HepG2 (cell line): ENCODE data around the gene MS4A15. TPM values are rescaled to one million over a fixed set of nuclear protein-coding genes. Genes with fewer than 3 reads are reported as not detected.

ENCODE experiments used
- ATAC-seq: fragments of 200-7000 bp; cut with Tn5 transposase; 3 replicates; pipeline ENCODE4 v1.9.1; 2020; ENCODE audit warnings: mild to moderate bottlenecking, moderate library complexity
- BruUV-seq: library from RNA; stranded (reverse); fragments of 400-500 nt; replicated peaks from 2 replicates; lab custom pipeline; 2021; lab: Mats Ljungman, UMichigan
- CTCF ChIA-PET: fragments of 300-600 bp; formaldehyde crosslinking; extraction: SDS; loops from one replicate; lab custom pipeline; 2021; ENCODE audit warnings: low total read pairs, inconsistent platforms, low intra/inter-chr PET ratio; lab: Yijun Ruan, JAX
- POLR2A ChIA-PET: fragments of 350-600 bp; sonication (Branson Sonifier 250); formaldehyde crosslinking; loops from one replicate; lab custom pipeline; 2020; ENCODE audit warnings: antibody characterized with exemption, inconsistent platforms; lab: Yijun Ruan, JAX
- DNase-seq: peaks from one replicate; pipeline ENCODE4 v3.0.0-alpha.2; 2015; ENCODE audit warnings: low spot score
- FAIRE-seq: peaks from 3 replicates; lab custom pipeline; 2011; peaks lifted over from hg19 to GRCh38; lab: Jason Lieb, UNC
- H2AFZ ChIP-seq: one replicate; pipeline ENCODE4 v1.6.1; 2011; ENCODE audit warnings: low read length, inconsistent platforms
- H3K27ac ChIP-seq: fragments of 300-600 bp; 3 replicates; pipeline ENCODE4 v1.8.0; 2011; ENCODE audit warnings: mixed run types, mild to moderate bottlenecking, mixed read lengths, low read length, inconsistent platforms; ENCODE audit not compliant: insufficient read depth; ENCODE audit errors: extremely low read length
- H3K27me3 ChIP-seq, 2 experiments: fragments of 200-600 bp in 1 of 2; 2 replicates in 1 of 2; 3 replicates in 1 of 2; pipeline versions ENCODE4 v1.6.0 to v1.8.0; 2011; ENCODE audit warnings: low read length in 2 of 2, mild to moderate bottlenecking in 2 of 2, moderate library complexity in 2 of 2, inconsistent platforms in 1 of 2; ENCODE audit not compliant: insufficient read depth in 2 of 2, control insufficient read depth in 1 of 2
- H3K36me3 ChIP-seq, 2 experiments: fragments of 200-600 bp in 1 of 2; replicated peaks in 1 of 2; 2 replicates in 1 of 2; 3 replicates in 1 of 2; pipeline versions ENCODE4 v1.5.1 to v1.8.0; 2011; ENCODE audit warnings: low read length in 2 of 2, inconsistent platforms in 1 of 2; ENCODE audit not compliant: insufficient read depth in 2 of 2, control insufficient read depth in 1 of 2
- H3K4me1 ChIP-seq: 2 replicates; pipeline ENCODE4 v1.5.1; 2012; ENCODE audit warnings: low read length, inconsistent platforms; ENCODE audit not compliant: insufficient read depth
- H3K4me2 ChIP-seq: 2 replicates; pipeline ENCODE4 v1.6.0; 2011; ENCODE audit warnings: low read depth, low read length, inconsistent platforms
- H3K4me3 ChIP-seq, 3 experiments: fragments of 200-600 bp in 1 of 3; sonication (generic), shearing (Covaris generic) in 1 of 3; replicated peaks in 1 of 3; 2 replicates each; pipeline ENCODE4 v1.5.1; 2011 to 2016; ENCODE audit warnings: low read length in 3 of 3, inconsistent platforms in 2 of 3, low read depth in 2 of 3, mild to moderate bottlenecking in 2 of 3, control low read depth in 1 of 3, mixed read lengths in 1 of 3; ENCODE audit not compliant: insufficient read depth in 1 of 3
- H3K79me2 ChIP-seq: one replicate; pipeline ENCODE4 v1.6.1; 2011; ENCODE audit warnings: low read length, inconsistent platforms; ENCODE audit not compliant: insufficient read depth
- H3K9ac ChIP-seq: 2 replicates; pipeline ENCODE4 v1.6.0; 2011; ENCODE audit warnings: mild to moderate bottlenecking, low read depth, low read length, inconsistent platforms; ENCODE audit not compliant: insufficient read depth
- H3K9me3 ChIP-seq: 2 replicates; pipeline ENCODE4 v1.5.1; 2012; ENCODE audit warnings: mild to moderate bottlenecking, low read length
- H4K20me1 ChIP-seq: 2 replicates; pipeline ENCODE4 v1.6.0; 2011; ENCODE audit warnings: inconsistent platforms, mild to moderate bottlenecking, low read length, moderate library complexity; ENCODE audit not compliant: insufficient read depth
- ARNTL ChIP-seq: sonication (generic); formaldehyde crosslinking; IDR thresholded peaks from 2 replicates; pipeline ENCODE4 v1.4.0; 2020; ENCODE audit warnings: mild to moderate bottlenecking, missing genetic modification reagents
- CCAR2 ChIP-seq: fragments of 200-400 bp; formaldehyde crosslinking; optimal IDR thresholded peaks from 2 replicates; pipeline ENCODE3; 2018; ENCODE audit warnings: low read depth, mild to moderate bottlenecking, low read length, moderate library complexity
- FOSL2 ChIP-seq: sonication (generic); formaldehyde crosslinking; IDR thresholded peaks from 2 replicates; pipeline ENCODE4 v1.4.0; 2020; ENCODE audit warnings: missing genetic modification reagents
- HOXA9 ChIP-seq: sonication (generic); formaldehyde crosslinking; IDR thresholded peaks from 2 replicates; pipeline ENCODE4 v1.8.1; 2022; ENCODE audit warnings: missing genetic modification reagents, mild to moderate bottlenecking, moderate library complexity, borderline replicate concordance
- NPAS2 ChIP-seq: sonication (generic); formaldehyde crosslinking; IDR thresholded peaks from 2 replicates; pipeline ENCODE4 v1.8.0; 2022; ENCODE audit warnings: mild to moderate bottlenecking, missing genetic modification reagents, borderline replicate concordance
- THAP11 ChIP-seq: IDR thresholded peaks from 2 replicates; pipeline ENCODE4 v1.6.1; 2016; ENCODE audit warnings: missing biosample characterization, missing genetic modification reagents
- YY1 ChIP-seq: IDR thresholded peaks from 2 replicates; pipeline ENCODE4 v1.6.1; 2011; ENCODE audit warnings: low read length, low read depth, moderate library complexity, mild to moderate bottlenecking; ENCODE audit not compliant: insufficient read depth, insufficient replicate concordance
- ZNF841 ChIP-seq: sonication (generic); formaldehyde crosslinking; IDR thresholded peaks from 2 replicates; pipeline ENCODE4 v1.8.1; 2023; ENCODE audit warnings: missing genetic modification reagents, borderline replicate concordance
- WGBS: methylation state at CpG from one replicate; pipeline ENCODE4 v1.1.6; 2017; ENCODE audit warnings: low lambda C conversion rate; 5-methylcytosine and 5-hydroxymethylcytosine counted together
- in situ Hi-C: cut with HindIII; loops from 2 replicates; pipeline ENCODE4 v1.10.0; 2017; ENCODE audit warnings: low pct_unique_long_range_greater_than_20kb; ENCODE audit not compliant: extremely low pct_ligation_motif_present
- intact Hi-C: fragments of 100-400 bp; cut with micrococcal nuclease; formaldehyde crosslinking; loops from one replicate; pipeline ENCODE4 v1.10.0; 2022; ENCODE audit not compliant: unreplicated experiment
- polyA plus RNA-seq, 8 experiments: library from polyadenylated mRNA; depleted of rRNA in 3 of 8; stranded (reverse) in 7 of 8; unstranded in 1 of 8; fragments of >200 nt; fragmentation: Illumina TruSeq in 4 of 8; extraction: Trizol in 4 of 8; gene quantifications; 2 replicates each; pipeline versions ENCODE4 v1.2.1 to v1.2.3, GENCODE V29; 2011 to 2016; ENCODE audit warnings: low read depth in 4 of 8, missing spikeins in 1 of 8, mixed read lengths in 1 of 8; ENCODE audit not compliant: insufficient read depth in 1 of 8
- total RNA-seq, 5 experiments: library from RNA; depleted of rRNA; stranded (reverse); fragments of >200 nt; fragmentation: Illumina TruSeq; extraction: Trizol; gene quantifications; 2 replicates each; pipeline ENCODE4 v1.2.3, GENCODE V29; 2016; ENCODE audit warnings: low read depth in 1 of 5
- TF ChIP-seq, protein P1 (sequence below): sonication (generic); formaldehyde crosslinking; IDR thresholded peaks from 2 replicates; pipeline ENCODE4 v1.4.0; 2020; ENCODE audit warnings: missing genetic modification reagents
- TF ChIP-seq, protein P2 (sequence below): sonication (generic); formaldehyde crosslinking; IDR thresholded peaks from 2 replicates; pipeline ENCODE4 v1.5.0; 2020; ENCODE audit warnings: missing genetic modification reagents
- TF ChIP-seq, protein P3 (sequence below): sonication (generic); formaldehyde crosslinking; IDR thresholded peaks from 2 replicates; pipeline ENCODE4 v1.4.0; 2020; ENCODE audit warnings: missing genetic modification reagents, borderline replicate concordance
- TF ChIP-seq, protein P4 (sequence below): sonication (generic); formaldehyde crosslinking; conservative IDR thresholded peaks from 2 replicates; pipeline ENCODE4 v1.8.0; 2022; ENCODE audit warnings: mild to moderate bottlenecking, moderate library complexity, missing genetic modification reagents
- TF ChIP-seq, protein P5 (sequence below): IDR thresholded peaks from 2 replicates; pipeline ENCODE4 v1.6.1; 2016; ENCODE audit warnings: control low read depth

The MS4A15 gene
- total and polyA plus RNA-seq, 2 of the 13 experiments (the other 11 are each of a cell fraction or from before 2014, with no cell fraction given) = not detected

DNA sequence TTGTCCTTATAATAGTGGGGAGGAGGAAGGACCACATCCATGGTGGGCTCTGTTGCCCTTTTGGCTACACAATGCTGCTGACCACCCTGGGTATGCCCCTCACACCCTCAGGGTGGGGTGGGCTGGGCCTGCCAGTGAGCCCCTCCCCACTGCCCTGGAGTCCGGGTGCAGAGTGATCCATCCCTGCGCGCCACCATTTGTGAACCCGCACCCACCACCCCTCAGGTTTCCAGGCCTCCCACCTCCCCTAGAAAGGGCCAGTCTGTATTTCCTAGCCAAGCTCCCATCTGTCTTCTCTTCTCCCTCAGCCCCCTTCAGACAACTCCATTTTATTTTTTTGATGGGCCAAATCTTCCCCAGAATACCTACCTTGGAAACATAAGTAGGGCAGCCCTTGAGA is 53.5 kb downstream of the MS4A15 start (continued):
- TF ChIP-seq, protein P1, sequence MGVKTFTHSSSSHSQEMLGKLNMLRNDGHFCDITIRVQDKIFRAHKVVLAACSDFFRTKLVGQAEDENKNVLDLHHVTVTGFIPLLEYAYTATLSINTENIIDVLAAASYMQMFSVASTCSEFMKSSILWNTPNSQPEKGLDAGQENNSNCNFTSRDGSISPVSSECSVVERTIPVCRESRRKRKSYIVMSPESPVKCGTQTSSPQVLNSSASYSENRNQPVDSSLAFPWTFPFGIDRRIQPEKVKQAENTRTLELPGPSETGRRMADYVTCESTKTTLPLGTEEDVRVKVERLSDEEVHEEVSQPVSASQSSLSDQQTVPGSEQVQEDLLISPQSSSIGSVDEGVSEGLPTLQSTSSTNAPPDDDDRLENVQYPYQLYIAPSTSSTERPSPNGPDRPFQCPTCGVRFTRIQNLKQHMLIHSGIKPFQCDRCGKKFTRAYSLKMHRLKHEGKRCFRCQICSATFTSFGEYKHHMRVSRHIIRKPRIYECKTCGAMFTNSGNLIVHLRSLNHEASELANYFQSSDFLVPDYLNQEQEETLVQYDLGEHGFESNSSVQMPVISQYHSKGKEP = no peak
- TF ChIP-seq, protein P2, sequence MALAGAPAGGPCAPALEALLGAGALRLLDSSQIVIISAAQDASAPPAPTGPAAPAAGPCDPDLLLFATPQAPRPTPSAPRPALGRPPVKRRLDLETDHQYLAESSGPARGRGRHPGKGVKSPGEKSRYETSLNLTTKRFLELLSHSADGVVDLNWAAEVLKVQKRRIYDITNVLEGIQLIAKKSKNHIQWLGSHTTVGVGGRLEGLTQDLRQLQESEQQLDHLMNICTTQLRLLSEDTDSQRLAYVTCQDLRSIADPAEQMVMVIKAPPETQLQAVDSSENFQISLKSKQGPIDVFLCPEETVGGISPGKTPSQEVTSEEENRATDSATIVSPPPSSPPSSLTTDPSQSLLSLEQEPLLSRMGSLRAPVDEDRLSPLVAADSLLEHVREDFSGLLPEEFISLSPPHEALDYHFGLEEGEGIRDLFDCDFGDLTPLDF (CRISPR knock-in tag) = no peak
- TF ChIP-seq FOSL2 (CRISPR knock-in tag) (no peak), THAP11 (CRISPR knock-in tag) (no peak)

DNA sequence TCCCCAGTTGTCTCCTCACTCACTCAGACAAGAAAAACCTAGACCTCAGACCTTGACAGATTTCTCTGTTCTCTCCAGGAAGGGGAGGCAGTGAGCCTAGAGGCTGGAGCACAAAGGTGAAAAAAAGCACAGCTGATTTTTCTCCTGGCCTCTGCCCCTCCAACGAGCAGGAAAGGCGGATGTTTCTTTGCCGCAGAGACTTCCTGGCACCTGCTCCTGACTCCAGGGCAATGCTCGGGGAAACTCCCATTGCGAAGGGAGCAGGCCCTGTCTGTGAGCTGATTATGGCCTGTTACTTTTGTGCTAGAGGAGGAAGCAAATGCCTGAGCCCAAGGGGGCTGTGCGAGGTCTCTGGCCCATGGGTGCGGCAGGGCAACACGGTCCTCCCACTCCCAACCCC is 53.9 kb downstream of the MS4A15 start:
- in situ Hi-C loops (no loop called here), intact Hi-C loops (no loop called here)
- FAIRE-seq (no peak), ATAC-seq (no peak), DNase-seq (no peak)
- CTCF ChIA-PET = no interaction called here
- 51% methylated on average over 5 of the region's 8 CpGs for WGBS
- Histone ChIP-seq H2AFZ (no peak overlapping the region), H3K4me2 (no peak overlapping the region), H3K4me3 (no peak overlapping the region), H3K9me3 (no peaks in the 10 kb centered on the region), H3K79me2 (no peaks in the 10 kb centered on the region), H3K4me1 (no peaks in the 10 kb centered on the region), H3K27me3 (peaks cover 1 to 10% of the 10 kb centered on the region in 2 experiments; a peak in 2 of 5 replicates), H4K20me1 (no peaks in the 10 kb centered on the region), H3K36me3 (no peaks in the 10 kb centered on the region), H3K9ac (no peak overlapping the region), H3K27ac (no peak overlapping the region)
- BruUV-seq = no TSS peak
- POLR2A ChIA-PET = no interaction called here
- TF ChIP-seq ARNTL (no peak), NPAS2 (CRISPR knock-in tag) (no peak), HOXA9 (CRISPR knock-in tag) (no peak), ZNF841 (CRISPR knock-in tag) (no peak), YY1 (no peak), CCAR2 (no peak)
- TF ChIP-seq, protein P3, sequence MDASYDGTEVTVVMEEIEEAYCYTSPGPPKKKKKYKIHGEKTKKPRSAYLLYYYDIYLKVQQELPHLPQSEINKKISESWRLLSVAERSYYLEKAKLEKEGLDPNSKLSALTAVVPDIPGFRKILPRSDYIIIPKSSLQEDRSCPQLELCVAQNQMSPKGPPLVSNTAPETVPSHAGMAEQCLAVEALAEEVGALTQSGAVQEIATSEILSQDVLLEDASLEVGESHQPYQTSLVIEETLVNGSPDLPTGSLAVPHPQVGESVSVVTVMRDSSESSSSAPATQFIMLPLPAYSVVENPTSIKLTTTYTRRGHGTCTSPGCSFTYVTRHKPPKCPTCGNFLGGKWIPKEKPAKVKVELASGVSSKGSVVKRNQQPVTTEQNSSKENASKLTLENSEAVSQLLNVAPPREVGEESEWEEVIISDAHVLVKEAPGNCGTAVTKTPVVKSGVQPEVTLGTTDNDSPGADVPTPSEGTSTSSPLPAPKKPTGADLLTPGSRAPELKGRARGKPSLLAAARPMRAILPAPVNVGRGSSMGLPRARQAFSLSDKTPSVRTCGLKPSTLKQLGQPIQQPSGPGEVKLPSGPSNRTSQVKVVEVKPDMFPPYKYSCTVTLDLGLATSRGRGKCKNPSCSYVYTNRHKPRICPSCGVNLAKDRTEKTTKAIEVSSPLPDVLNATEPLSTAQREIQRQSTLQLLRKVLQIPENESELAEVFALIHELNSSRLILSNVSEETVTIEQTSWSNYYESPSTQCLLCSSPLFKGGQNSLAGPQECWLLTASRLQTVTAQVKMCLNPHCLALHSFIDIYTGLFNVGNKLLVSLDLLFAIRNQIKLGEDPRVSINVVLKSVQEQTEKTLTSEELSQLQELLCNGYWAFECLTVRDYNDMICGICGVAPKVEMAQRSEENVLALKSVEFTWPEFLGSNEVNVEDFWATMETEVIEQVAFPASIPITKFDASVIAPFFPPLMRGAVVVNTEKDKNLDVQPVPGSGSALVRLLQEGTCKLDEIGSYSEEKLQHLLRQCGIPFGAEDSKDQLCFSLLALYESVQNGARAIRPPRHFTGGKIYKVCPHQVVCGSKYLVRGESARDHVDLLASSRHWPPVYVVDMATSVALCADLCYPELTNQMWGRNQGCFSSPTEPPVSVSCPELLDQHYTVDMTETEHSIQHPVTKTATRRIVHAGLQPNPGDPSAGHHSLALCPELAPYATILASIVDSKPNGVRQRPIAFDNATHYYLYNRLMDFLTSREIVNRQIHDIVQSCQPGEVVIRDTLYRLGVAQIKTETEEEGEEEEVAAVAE (CRISPR knock-in tag) = no peak
- TF ChIP-seq, protein P4, sequence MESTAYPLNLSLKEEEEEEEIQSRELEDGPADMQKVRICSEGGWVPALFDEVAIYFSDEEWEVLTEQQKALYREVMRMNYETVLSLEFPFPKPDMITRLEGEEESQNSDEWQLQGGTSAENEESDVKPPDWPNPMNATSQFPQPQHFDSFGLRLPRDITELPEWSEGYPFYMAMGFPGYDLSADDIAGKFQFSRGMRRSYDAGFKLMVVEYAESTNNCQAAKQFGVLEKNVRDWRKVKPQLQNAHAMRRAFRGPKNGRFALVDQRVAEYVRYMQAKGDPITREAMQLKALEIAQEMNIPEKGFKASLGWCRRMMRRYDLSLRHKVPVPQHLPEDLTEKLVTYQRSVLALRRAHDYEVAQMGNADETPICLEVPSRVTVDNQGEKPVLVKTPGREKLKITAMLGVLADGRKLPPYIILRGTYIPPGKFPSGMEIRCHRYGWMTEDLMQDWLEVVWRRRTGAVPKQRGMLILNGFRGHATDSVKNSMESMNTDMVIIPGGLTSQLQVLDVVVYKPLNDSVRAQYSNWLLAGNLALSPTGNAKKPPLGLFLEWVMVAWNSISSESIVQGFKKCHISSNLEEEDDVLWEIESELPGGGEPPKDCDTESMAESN (CRISPR knock-in tag) = no peak
- TF ChIP-seq, protein P5, sequence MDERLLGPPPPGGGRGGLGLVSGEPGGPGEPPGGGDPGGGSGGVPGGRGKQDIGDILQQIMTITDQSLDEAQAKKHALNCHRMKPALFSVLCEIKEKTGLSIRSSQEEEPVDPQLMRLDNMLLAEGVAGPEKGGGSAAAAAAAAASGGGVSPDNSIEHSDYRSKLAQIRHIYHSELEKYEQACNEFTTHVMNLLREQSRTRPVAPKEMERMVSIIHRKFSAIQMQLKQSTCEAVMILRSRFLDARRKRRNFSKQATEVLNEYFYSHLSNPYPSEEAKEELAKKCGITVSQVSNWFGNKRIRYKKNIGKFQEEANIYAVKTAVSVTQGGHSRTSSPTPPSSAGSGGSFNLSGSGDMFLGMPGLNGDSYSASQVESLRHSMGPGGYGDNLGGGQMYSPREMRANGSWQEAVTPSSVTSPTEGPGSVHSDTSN (CRISPR knock-in tag) = no peak
